MCF 10A (cell line): ENCODE data around the gene ADAM30. TPM values are rescaled to one million over a fixed set of nuclear protein-coding genes. Genes with fewer than 3 reads are reported as not detected.

Experiments
- BruUV-seq: library from RNA; stranded (reverse); fragments of 400-500 nt; replicated peaks from 2 replicates; lab custom pipeline; 2021; lab: Mats Ljungman, UMichigan
- CTCF ChIA-PET: fragments of 300-600 bp; sonication (Branson Sonifier 250); formaldehyde crosslinking; extraction: SDS; loops from one replicate; lab custom pipeline; 2021; ENCODE audit warnings: antibody characterized with exemption, inconsistent platforms; lab: Yijun Ruan, JAX
- POLR2A ChIA-PET: fragments of 300-600, 350-650 bp; sonication (Branson Sonifier 250); formaldehyde crosslinking; extraction: SDS; loops from one replicate; lab custom pipeline; 2020; ENCODE audit warnings: antibody characterized with exemption, inconsistent platforms; lab: Yijun Ruan, JAX
- DNase-seq: peaks from one replicate; pipeline ENCODE4 v3.0.0-alpha.2; 2018; ENCODE audit not compliant: unreplicated experiment
- H3K27ac Mint-ChIP-seq: one replicate; pipeline ENCODE4 v1.8.0; 2022; ENCODE audit warnings: mild to moderate bottlenecking, low read depth, mixed read lengths; ENCODE audit not compliant: unreplicated experiment
- H3K27me3 Mint-ChIP-seq: one replicate; pipeline ENCODE4 v1.8.0; 2022; ENCODE audit warnings: mixed read lengths; ENCODE audit not compliant: insufficient read depth, unreplicated experiment
- H3K36me3 Mint-ChIP-seq: one replicate; pipeline ENCODE4 v1.8.0; 2022; ENCODE audit warnings: mild to moderate bottlenecking, moderate library complexity, mixed read lengths; ENCODE audit not compliant: insufficient read depth, unreplicated experiment
- H3K4me1 Mint-ChIP-seq: one replicate; pipeline ENCODE4 v1.8.0; 2022; ENCODE audit warnings: mixed read lengths; ENCODE audit not compliant: insufficient read depth, unreplicated experiment
- H3K4me3 Mint-ChIP-seq: one replicate; pipeline ENCODE4 v1.8.0; 2022; ENCODE audit warnings: mild to moderate bottlenecking, moderate library complexity, mixed read lengths; ENCODE audit not compliant: unreplicated experiment
- H3K9me3 Mint-ChIP-seq: one replicate; pipeline ENCODE4 v1.8.0; 2022; ENCODE audit warnings: mixed read lengths; ENCODE audit not compliant: unreplicated experiment
- CTCF ChIP-seq: fragments of 200-600 bp; IDR thresholded peaks from one replicate; pipeline ENCODE4 v1.8.0; 2022; ENCODE audit warnings: antibody characterized with exemption, mild to moderate bottlenecking; ENCODE audit not compliant: unreplicated experiment
- intact Hi-C: fragments of 100-400 bp; cut with micrococcal nuclease; formaldehyde crosslinking; loops from 2 replicates; pipeline ENCODE4 v1.14.1; 2022
- total RNA-seq: library from RNA; stranded (reverse); gene quantifications from 2 replicates; pipeline ENCODE4 v1.2.3, GENCODE V29; 2022

ADAM30 gene
- total RNA-seq, 1 experiment from 2014 or later: not detected

- Mint-ChIP-seq H3K27ac (no peak overlapping the region), H3K9me3 (peaks cover 10% of the 10 kb centered on the region)
- POLR2A ChIA-PET: interaction anchor here (0.8 to 1.2 kb wide), 2 partner anchors 11 to 14 kb away, joined by 3 read pairs; no protein-coding TSS in a partner anchor
These were observed 40.9 kb upstream of the ADAM30 start for GRCh38 chr1:119937198-119937597.

GRCh38 chr1:119935915-119936314 is 39.6 kb upstream of the ADAM30 start:
- intact Hi-C loops: no loop called here
- CTCF ChIA-PET: interaction anchor here (0.7 to 2.9 kb wide), 3 partner anchors 12 to 241 kb away, joined by 3 to 15 read pairs (median 5); partner anchors contain the start of gene SEC22B
- POLR2A ChIA-PET: interaction anchor here (1.2 kb wide), 1 partner anchor 13 kb away, joined by 3 read pairs; no protein-coding TSS in a partner anchor
- BruUV-seq: no TSS peak
- no peak for TF ChIP-seq CTCF
- Mint-ChIP-seq H3K4me1 (no peaks in the 10 kb centered on the region), H3K27me3 (no peaks in the 10 kb centered on the region), H3K4me3 (no peak overlapping the region), H3K36me3 (peaks cover 91% of the 10 kb centered on the region), H3K27ac (no peak overlapping the region), H3K9me3 (peaks cover 10% of the 10 kb centered on the region)
- no peak for DNase-seq

More at GRCh38 chr1:119937198-119937597, 40.9 kb upstream of the ADAM30 start:
- H3K4me3 Mint-ChIP-seq: no peak overlapping the region
- H3K27me3 Mint-ChIP-seq: no peaks in the 10 kb centered on the region
- peaks cover 89% of the 10 kb centered on the region for H3K36me3 Mint-ChIP-seq
- no peak for DNase-seq
- BruUV-seq: no TSS peak
- intact Hi-C loops: no loop called here
- TF ChIP-seq CTCF: no peak
- no peaks in the 10 kb centered on the region for H3K4me1 Mint-ChIP-seq
- CTCF ChIA-PET: interaction anchor here (0.7 to 2.9 kb wide), 3 partner anchors 11 to 154 kb away, joined by 3 to 15 read pairs (median 3); no protein-coding TSS in a partner anchor

GRCh38 chr1:119935373-119935772 is 39.1 kb upstream of the ADAM30 start:
- intact Hi-C loops: no loop called here
- Mint-ChIP-seq H3K27ac (no peak overlapping the region), H3K36me3 (peaks cover 92% of the 10 kb centered on the region), H3K4me3 (no peak overlapping the region), H3K4me1 (no peaks in the 10 kb centered on the region), H3K27me3 (no peaks in the 10 kb centered on the region), H3K9me3 (peaks cover 10% of the 10 kb centered on the region)
- POLR2A ChIA-PET: interaction anchor here (0.5 kb wide), 1 partner anchor 9 kb away, joined by 3 read pairs; no protein-coding TSS in a partner anchor
- CTCF ChIA-PET: interaction anchor here (0.8 to 2.9 kb wide), 3 partner anchors 10 to 28 kb away, joined by 3 to 15 read pairs (median 4); no protein-coding TSS in a partner anchor
- BruUV-seq: no TSS peak
- no peak for TF ChIP-seq CTCF
- DNase-seq: no peak

GRCh38 chr1:119933397-119933796 is 37.1 kb upstream of the ADAM30 start:
- intact Hi-C loops: no loop called here
- no peak for DNase-seq
- ChIA-PET CTCF (interaction anchor here (1.3 kb wide), 2 partner anchors 15 to 125 kb away, joined by 7 to 8 read pairs; no protein-coding TSS in a partner anchor), POLR2A (no interaction called here)
- BruUV-seq: no TSS peak
- peaks cover 86% of the 10 kb centered on the region for H3K36me3 Mint-ChIP-seq
- H3K27ac Mint-ChIP-seq: no peak overlapping the region
- peaks cover 10% of the 10 kb centered on the region for H3K9me3 Mint-ChIP-seq
- no peaks in the 10 kb centered on the region for H3K4me1 Mint-ChIP-seq
- no peak for TF ChIP-seq CTCF
- no peak overlapping the region for H3K4me3 Mint-ChIP-seq
- no peaks in the 10 kb centered on the region for H3K27me3 Mint-ChIP-seq
